Panc1 (cell line): ENCODE results near the gene PDLIM7. TPM values are rescaled to one million over a fixed set of nuclear protein-coding genes. Genes with fewer than 3 reads are reported as not detected.

Source experiments
- ATAC-seq: fragments of 200-7000 bp; cut with Tn5 transposase; 2 replicates; pipeline ENCODE4 v1.9.1; 2020; ENCODE audit warnings: mild to moderate bottlenecking, moderate library complexity
- BruUV-seq: library from RNA; stranded (reverse); fragments of 400-500 nt; replicated peaks from 2 replicates; lab custom pipeline; 2021; lab: Mats Ljungman, UMichigan
- CTCF ChIA-PET: fragments of 300-600 bp; sonication (Branson Sonifier 250); formaldehyde crosslinking; loops from one replicate; lab custom pipeline; 2022; ENCODE audit warnings: antibody characterized with exemption; lab: Charles Lee
- POLR2A ChIA-PET: fragments of 300-600 bp; sonication (Branson Sonifier 250); formaldehyde crosslinking; loops from one replicate; lab custom pipeline; 2022; ENCODE audit warnings: antibody characterized with exemption; lab: Charles Lee
- DNase-seq: peaks from one replicate; pipeline ENCODE4 v3.0.0-alpha.2; 2010; ENCODE audit warnings: low read depth, low spot score
- H3K27ac ChIP-seq: 2 replicates; pipeline ENCODE4 v1.5.1; 2011; ENCODE audit warnings: mild to moderate bottlenecking, low read length, inconsistent platforms
- H3K27me3 ChIP-seq: fragments of 200-500 bp; sonication (Bioruptor generic); 2 replicates; pipeline ENCODE4 v1.6.0; 2014; ENCODE audit warnings: low read length, inconsistent platforms; ENCODE audit not compliant: control insufficient read depth, insufficient read depth
- H3K36me3 ChIP-seq: fragments of 200-500 bp; sonication (Bioruptor generic); 2 replicates; pipeline ENCODE4 v1.5.1; 2014; ENCODE audit warnings: inconsistent platforms, mild to moderate bottlenecking, low read length, moderate library complexity; ENCODE audit not compliant: control insufficient read depth, insufficient read depth
- H3K4me1 ChIP-seq: 2 replicates; pipeline ENCODE4 v1.5.1; 2011; ENCODE audit warnings: inconsistent platforms, mild to moderate bottlenecking, low read length, moderate library complexity; ENCODE audit not compliant: control insufficient read depth, insufficient read depth
- H3K4me3 ChIP-seq, 2 experiments: 2 replicates each; pipeline ENCODE4 v1.5.1; 2011 to 2012; ENCODE audit warnings: low read depth in 2 of 2, low read length in 2 of 2, mild to moderate bottlenecking in 2 of 2, inconsistent platforms in 1 of 2, moderate library complexity in 1 of 2
- H3K9me3 ChIP-seq: fragments of 200-500 bp; sonication (Bioruptor generic); 2 replicates; pipeline ENCODE4 v1.5.1; 2014; ENCODE audit warnings: low read depth, mild to moderate bottlenecking, inconsistent platforms, low read length, moderate library complexity; ENCODE audit not compliant: control insufficient read depth, insufficient read depth
- POLR2AphosphoS5 ChIP-seq: IDR thresholded peaks from 2 replicates; pipeline ENCODE4 v1.6.1; 2012; ENCODE audit warnings: mild to moderate bottlenecking, low read depth, low read length, moderate library complexity
- SIN3A ChIP-seq: IDR thresholded peaks from 2 replicates; pipeline ENCODE4 v1.6.1; 2012; ENCODE audit warnings: low read depth, mild to moderate bottlenecking, low read length, moderate library complexity, borderline replicate concordance; ENCODE audit not compliant: insufficient read depth
- TCF7L2 ChIP-seq: IDR thresholded peaks from 2 replicates; pipeline ENCODE4 v1.6.1; 2011; ENCODE audit warnings: mild to moderate bottlenecking, low read depth, low read length, inconsistent platforms
- in situ Hi-C: cut with HindIII; loops from 2 replicates; pipeline ENCODE4 v1.10.0; 2016; ENCODE audit warnings: low sequenced_read_pairs, low pct_unique_long_range_greater_than_20kb
- intact Hi-C: fragments of 100-400 bp; cut with micrococcal nuclease; formaldehyde crosslinking; loops from one replicate; pipeline ENCODE4 v1.10.0; 2022; ENCODE audit not compliant: unreplicated experiment
- total RNA-seq: library from RNA; stranded (reverse); gene quantifications from one replicate; pipeline ENCODE4 v1.2.1, GENCODE V29; 2021; ENCODE audit not compliant: unreplicated experiment
- TF ChIP-seq, protein P1 (sequence below): fragments of 450-650 bp; IDR thresholded peaks from 2 replicates; pipeline ENCODE4 v1.5.1; 2017; ENCODE audit warnings: mild to moderate bottlenecking
- TF ChIP-seq, protein P2 (sequence below), 2 experiments: IDR thresholded peaks; 2 replicates each; pipeline ENCODE4 v1.6.1; 2011 to 2012; ENCODE audit warnings: low read depth in 2 of 2, control low read depth in 1 of 2, low read length in 1 of 2, mild to moderate bottlenecking in 1 of 2, moderate library complexity in 1 of 2; ENCODE audit not compliant: insufficient read depth in 1 of 2

Gene PDLIM7
- total RNA-seq, 1 experiment from 2014 or later: 62.9 TPM

DNA sequence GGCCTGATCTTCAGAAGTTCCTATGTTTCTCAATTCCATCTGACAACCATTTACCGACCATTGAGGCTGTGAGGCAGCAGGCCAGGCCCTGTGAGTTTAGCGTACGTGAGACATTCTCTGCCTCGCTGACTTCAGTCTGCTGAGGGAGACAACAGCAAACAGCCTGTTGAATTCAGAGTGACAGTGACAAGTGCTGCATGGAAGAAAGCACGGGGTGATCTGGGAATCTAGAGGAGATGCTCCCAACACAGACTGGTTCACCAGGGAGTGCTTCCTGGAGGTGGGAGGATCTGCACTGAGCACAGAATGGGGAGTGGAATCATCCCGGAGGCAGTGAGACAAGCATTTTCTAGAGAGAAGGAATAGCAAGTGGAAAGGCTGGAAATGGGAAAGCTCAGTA lies 29.4 kb upstream of the PDLIM7 start:
- Histone ChIP-seq H3K4me3 (no peak overlapping the region), H3K36me3 (peaks cover 20% of the 10 kb centered on the region), H3K9me3 (no peaks in the 10 kb centered on the region), H3K4me1 (no peaks in the 10 kb centered on the region), H3K27me3 (no peaks in the 10 kb centered on the region), H3K27ac (no peak overlapping the region)
- intact Hi-C loops: no loop called here
- BruUV-seq: no TSS peak
- in situ Hi-C loops: no loop called here
- POLR2A ChIA-PET: no interaction called here
- ATAC-seq: no peak
- DNase-seq: no peak
- CTCF ChIA-PET: no interaction called here
- TF ChIP-seq, protein P1, sequence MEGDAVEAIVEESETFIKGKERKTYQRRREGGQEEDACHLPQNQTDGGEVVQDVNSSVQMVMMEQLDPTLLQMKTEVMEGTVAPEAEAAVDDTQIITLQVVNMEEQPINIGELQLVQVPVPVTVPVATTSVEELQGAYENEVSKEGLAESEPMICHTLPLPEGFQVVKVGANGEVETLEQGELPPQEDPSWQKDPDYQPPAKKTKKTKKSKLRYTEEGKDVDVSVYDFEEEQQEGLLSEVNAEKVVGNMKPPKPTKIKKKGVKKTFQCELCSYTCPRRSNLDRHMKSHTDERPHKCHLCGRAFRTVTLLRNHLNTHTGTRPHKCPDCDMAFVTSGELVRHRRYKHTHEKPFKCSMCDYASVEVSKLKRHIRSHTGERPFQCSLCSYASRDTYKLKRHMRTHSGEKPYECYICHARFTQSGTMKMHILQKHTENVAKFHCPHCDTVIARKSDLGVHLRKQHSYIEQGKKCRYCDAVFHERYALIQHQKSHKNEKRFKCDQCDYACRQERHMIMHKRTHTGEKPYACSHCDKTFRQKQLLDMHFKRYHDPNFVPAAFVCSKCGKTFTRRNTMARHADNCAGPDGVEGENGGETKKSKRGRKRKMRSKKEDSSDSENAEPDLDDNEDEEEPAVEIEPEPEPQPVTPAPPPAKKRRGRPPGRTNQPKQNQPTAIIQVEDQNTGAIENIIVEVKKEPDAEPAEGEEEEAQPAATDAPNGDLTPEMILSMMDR: no peak
- TF ChIP-seq POLR2AphosphoS5 (no peak), TCF7L2 (no peak), SIN3A (no peak)
- TF ChIP-seq, protein P2, sequence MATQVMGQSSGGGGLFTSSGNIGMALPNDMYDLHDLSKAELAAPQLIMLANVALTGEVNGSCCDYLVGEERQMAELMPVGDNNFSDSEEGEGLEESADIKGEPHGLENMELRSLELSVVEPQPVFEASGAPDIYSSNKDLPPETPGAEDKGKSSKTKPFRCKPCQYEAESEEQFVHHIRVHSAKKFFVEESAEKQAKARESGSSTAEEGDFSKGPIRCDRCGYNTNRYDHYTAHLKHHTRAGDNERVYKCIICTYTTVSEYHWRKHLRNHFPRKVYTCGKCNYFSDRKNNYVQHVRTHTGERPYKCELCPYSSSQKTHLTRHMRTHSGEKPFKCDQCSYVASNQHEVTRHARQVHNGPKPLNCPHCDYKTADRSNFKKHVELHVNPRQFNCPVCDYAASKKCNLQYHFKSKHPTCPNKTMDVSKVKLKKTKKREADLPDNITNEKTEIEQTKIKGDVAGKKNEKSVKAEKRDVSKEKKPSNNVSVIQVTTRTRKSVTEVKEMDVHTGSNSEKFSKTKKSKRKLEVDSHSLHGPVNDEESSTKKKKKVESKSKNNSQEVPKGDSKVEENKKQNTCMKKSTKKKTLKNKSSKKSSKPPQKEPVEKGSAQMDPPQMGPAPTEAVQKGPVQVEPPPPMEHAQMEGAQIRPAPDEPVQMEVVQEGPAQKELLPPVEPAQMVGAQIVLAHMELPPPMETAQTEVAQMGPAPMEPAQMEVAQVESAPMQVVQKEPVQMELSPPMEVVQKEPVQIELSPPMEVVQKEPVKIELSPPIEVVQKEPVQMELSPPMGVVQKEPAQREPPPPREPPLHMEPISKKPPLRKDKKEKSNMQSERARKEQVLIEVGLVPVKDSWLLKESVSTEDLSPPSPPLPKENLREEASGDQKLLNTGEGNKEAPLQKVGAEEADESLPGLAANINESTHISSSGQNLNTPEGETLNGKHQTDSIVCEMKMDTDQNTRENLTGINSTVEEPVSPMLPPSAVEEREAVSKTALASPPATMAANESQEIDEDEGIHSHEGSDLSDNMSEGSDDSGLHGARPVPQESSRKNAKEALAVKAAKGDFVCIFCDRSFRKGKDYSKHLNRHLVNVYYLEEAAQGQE (IDR thresholded peaks at IDR 0.05; ENCODE audit: insufficient read depth in 1 of 2, low read depth in 2 of 2, low read length in 1 of 2): no peak

DNA sequence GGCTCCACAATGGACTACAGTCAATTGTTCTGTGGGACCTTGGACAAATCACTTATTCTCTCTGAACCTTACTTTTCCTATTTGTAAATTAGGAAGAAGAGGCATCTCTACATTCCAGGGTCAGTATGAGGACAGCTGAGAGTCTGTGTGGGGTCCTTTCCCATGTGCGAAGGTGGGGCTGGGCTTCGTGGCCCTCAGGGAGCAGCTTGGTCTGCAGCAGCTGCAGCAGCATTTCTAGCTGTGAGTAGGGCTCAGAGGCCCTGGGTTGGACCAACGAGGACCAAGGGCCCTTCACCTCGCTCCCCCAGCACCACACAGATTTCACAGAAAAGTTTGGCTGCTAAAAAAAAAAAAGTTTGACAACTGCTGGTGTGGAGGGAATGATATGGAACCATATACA lies 28.8 kb upstream of the PDLIM7 start:
- peaks cover 17% of the 10 kb centered on the region for H3K36me3 ChIP-seq
- CTCF ChIA-PET: no interaction called here
- no peaks in the 10 kb centered on the region for H3K9me3 ChIP-seq
- in situ Hi-C loops: no loop called here
- POLR2A ChIA-PET: no interaction called here
- intact Hi-C loops: no loop called here
- H3K27me3 ChIP-seq: no peaks in the 10 kb centered on the region
- DNase-seq (no peak), ATAC-seq (no peak)
- H3K4me1 ChIP-seq: 0 out of 2 replicates have a peak, but pooled peaks cover under 1% of the 10 kb centered on the region
- no peak overlapping the region for H3K4me3 ChIP-seq
- BruUV-seq: no TSS peak
- TF ChIP-seq POLR2AphosphoS5 (no peak), TCF7L2 (no peak), SIN3A (no peak)
- TF ChIP-seq, protein P2 (IDR thresholded peaks at IDR 0.05; ENCODE audit: insufficient read depth in 1 of 2, low read depth in 2 of 2, low read length in 1 of 2): no peak
- TF ChIP-seq, protein P1: no peak
- no peak overlapping the region for H3K27ac ChIP-seq
